HG03196 (cell line): ENCODE data around the gene MMP24.
"Not testable (repeated sequence)": the region's sequence is repeated elsewhere in the genome, so short reads cannot be mapped to it uniquely, and the experiment has no call there.

Source experiments
- ATAC-seq: cut with Tn5 transposase; IDR thresholded peaks from one replicate; pipeline ENCODE4 v1.9.1; 2021; ENCODE audit not compliant: unreplicated experiment

The MMP24 gene

DNA sequence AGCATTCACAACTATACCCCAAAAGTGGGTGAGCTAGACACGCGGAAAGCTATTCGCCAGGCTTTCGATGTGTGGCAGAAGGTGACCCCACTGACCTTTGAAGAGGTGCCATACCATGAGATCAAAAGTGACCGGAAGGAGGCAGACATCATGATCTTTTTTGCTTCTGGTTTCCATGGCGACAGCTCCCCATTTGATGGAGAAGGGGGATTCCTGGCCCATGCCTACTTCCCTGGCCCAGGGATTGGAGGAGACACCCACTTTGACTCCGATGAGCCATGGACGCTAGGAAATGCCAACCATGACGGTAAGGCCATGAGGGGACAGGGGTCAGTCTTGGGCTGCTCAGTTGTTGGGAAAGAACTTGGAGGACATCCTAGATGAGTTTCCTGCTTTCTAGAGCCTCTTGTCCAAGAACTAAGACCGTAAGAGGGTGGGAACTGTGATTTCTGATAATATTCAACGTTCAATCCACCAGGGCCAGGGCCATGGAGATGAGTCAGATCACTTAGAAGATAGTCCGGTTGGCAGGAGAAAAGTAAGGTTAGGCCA lies 28.0 kb downstream of the MMP24 start:
- no peak for ATAC-seq

DNA sequence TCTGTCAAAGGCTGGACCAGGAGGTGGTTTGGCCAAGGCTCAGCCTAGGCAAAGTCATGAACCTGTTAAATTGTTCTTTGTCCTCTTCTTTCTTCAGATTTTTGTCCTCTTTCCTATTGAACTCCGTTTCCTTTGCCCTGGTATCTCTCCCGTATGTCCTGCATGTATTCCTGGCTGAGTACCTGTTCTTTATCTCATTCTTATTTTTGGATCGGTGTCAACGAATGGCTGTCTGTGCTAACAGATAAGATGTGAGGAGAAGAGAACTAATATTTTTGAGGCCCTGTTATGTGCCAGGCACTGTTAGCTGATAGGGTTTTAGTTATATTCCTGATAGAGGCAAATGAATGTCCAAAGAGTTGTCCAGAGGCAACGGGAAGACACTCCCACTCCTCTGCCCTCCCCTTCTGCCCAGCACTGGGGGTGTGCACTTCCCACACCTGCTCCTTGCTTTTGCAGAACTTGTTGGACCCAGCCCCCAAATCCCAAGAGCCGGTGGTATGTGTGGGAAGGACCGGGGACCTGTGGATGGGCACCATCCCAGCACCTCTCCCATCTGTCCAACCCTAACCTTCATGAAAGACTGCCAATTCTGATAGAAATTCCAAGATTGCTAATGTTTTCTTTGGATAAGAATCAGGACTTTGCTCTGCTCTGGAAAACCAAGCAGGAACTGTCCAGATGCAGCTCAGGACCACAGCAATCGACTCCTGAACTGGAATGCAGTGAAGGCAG lies 30.9 kb downstream of the MMP24 start:
- ATAC-seq, result no peak

DNA sequence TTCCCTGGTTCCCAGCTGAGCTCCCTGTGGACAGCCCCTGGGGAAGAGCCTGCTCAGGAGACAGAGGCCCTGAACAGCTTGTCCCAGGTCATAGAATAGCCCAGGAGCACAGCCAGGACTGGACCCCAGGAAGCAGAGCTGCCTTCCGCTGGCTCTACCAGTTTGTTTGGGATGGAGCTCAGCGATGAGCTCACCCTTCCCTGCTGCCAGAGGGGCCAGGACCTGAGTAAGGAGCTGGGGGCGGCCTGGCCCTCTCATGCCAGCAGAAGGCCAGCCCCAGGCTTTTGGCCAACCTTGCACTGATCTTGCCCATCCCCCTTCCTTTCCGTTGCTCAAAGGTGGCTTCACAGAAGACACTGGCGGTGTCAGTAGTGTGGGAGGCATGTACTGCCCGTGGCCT lies 33.9 kb downstream of the MMP24 start:
- no peak for ATAC-seq

DNA sequence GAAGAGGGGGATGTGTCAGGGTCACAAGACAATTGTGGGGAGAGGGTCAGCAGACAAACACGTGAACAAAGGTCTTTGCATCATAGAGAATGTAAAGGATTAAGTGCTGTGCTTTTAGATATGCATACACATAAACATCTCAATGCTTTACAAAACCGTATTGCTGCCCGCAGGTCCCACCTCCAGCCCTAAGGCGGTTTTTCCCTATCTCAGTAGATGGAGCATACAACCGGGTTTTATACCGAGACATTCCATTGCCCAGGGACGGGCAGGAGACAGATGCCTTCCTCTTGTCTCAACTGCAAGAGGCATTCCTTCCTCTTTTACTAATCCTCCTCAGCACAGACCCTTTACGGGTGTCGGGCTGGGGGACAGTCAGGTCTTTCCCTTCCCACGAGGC lies 35.8 kb downstream of the MMP24 start:
- not testable (repeated sequence) for ATAC-seq

DNA sequence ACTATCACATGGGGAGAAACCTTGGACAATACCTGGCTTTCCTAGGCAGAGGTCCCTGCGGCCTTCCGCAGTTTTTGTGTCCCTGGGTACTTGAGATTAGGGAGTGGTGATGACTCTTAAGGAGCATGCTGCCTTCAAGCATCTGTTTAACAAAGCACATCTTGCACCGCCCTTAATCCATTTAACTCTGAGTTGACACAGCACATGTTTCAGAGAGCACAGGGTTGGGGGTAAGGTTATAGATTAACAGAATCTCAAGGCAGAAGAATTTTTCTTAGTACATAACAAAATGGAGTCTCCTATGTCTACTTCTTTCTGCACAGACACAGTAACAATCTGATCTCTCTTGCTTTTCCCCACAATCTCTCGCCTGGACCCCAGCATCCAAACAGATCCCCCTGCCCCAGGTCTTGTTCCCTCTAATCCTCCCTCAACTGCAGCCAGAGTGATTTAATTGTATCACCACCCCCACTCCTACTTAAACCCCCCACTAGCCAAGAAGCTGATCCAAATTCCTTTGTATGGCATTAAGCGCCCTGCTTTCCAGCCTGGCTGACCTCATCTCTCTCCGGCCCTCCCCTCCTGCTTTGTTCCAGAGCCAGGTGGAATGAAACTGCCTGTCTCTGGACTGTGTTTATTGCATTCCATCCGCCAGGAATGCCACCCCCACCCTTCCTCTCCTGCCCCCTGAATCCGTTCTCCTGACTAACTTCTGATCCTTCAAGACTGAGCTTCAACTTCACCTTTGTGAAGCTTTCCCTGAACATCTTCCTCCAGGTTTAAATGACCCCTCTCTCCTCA lies 36.4 kb downstream of the MMP24 start:
- not testable (repeated sequence) for ATAC-seq

DNA sequence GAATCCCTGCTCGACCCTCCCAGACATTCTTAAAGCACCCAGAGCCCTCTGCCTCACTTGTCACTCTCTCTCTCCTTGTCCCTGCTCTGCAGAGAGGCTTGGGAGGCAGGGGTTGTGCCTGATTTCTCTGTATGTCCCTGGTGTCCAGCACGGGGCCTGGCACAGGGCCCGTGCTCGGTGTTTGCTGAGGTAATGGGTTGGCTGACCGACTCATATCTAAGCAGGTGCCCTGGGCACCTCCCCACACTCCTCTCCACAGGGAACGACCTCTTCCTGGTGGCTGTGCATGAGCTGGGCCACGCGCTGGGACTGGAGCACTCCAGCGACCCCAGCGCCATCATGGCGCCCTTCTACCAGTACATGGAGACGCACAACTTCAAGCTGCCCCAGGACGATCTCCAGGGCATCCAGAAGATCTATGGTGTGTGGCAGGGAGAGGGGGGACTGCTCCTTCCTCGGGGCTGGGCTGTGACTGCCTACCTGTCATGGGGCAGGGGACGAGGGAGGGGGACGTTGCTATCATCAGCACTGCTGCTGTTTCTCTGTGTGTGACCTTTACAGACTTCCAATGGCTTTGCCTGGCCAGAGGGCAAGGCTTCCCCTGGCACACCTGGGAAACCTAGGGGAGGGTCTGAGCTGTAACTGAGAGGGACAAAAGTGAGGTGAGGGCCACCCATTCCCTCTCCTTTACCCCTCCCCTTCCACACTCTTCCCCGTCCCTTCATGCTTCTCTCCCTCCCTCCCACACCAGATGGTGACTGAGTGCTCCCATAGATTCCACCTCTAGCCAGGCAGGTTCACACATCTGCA lies 37.2 kb downstream of the MMP24 start:
- ATAC-seq, result no peak

DNA sequence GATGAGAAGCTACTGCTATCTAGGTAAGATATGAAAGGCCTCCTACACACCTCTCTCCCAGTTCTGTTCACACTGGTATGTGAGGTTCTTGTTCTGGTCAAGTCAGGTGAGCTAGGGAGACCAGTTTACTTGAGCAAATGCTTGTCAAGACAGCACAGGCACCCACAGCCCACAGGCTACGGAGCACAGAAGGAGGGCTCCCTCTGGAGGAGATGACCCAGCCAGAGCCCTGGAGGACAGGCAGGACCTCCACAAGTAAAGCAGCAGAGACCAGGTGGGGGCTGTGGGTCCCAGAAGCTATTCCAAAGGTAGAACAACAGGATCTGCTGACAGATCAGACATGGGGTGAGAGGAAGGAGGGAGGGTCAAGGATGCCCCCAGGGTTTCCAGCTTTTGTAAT lies 38.3 kb downstream of the MMP24 start:
- ATAC-seq, result no peak

DNA sequence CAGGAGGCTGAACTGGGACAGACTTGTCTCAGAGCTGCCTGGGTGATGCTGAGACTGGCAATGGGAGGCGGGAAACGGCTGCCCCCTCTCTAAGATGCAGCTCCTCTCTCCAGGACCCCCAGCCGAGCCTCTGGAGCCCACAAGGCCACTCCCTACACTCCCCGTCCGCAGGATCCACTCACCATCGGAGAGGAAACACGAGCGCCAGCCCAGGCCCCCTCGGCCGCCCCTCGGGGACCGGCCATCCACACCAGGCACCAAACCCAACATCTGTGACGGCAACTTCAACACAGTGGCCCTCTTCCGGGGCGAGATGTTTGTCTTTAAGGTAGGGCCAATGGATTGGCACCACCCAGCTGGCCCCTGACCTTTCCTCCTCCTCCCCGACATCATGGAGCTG lies 40.6 kb downstream of the MMP24 start:
- ATAC-seq, result no peak

DNA sequence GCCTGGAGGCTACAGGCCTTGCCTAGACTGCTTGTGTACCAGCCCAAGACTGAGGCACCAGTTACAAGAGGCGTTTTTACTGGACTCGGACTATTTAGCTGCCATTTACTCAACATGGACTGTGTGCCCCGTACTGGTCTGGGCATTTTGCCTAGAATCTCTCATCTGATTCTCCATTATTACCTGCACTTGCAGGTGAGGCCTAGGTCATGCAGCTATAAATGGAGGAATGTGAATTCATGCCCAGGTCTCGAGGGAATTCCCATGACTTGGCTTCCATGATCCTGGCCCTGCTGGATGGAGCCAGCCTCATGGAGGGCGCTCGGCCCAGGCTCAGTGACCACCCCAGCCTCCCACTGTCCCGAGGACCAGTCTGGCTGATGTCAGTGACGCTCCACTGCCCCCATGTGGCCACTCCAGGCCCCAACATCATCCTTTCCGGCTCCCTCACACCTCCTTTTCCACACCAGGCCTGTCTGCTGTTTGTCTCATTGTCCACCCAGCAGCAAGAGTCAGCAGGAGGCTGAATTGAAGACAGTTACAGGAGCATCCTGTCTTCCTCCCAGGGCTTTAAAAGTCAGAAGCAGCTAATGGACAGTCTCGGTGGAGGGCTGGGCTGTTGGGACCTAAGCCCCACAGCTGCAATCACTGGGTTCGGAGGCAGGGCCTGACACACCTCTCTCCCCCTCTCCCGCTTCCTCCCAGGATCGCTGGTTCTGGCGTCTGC lies 42.7 kb downstream of the MMP24 start:
- no peak for ATAC-seq

DNA sequence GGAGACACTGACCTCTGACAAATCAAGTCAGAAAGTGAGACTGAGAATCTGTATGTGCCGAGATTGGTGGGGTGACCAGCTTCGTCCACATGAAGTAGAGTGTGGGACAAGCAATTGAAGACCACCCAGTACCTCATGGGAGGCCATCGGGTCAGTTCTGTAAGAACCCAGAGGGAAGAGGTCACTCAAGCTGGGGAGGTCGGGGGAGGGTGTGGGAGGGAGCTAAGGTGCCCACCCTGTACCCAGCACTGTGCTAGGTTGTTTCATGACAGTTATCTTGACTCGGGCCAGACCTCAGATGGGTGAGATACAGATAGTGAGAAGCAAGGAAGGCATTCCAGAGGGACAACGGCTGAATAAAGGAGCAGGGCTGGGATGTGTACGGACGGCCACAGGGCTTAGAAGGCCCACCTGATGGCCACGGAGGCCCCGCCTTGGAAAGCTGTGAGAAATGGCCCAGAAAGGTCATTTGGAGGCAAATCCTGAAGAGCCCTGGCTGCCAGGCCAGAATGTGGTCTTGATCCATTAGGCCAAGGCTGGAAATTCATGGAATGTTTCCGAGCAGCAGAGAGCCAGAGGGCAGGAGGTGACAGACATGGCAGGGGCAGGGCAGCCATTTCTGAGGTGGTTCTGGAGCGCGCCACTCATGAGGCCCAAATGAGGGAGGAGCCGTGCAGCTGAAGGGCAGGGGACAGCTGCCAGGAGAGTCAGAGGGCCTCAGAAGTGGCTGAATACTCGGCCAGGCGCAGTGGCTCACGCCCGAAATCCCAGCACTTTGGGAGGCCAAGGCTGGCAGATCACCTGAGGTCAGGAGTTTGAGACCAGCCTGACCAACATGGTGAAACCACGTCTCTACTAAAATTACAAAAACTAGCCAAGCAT lies 43.8 kb downstream of the MMP24 start:
- ATAC-seq, result no peak

DNA sequence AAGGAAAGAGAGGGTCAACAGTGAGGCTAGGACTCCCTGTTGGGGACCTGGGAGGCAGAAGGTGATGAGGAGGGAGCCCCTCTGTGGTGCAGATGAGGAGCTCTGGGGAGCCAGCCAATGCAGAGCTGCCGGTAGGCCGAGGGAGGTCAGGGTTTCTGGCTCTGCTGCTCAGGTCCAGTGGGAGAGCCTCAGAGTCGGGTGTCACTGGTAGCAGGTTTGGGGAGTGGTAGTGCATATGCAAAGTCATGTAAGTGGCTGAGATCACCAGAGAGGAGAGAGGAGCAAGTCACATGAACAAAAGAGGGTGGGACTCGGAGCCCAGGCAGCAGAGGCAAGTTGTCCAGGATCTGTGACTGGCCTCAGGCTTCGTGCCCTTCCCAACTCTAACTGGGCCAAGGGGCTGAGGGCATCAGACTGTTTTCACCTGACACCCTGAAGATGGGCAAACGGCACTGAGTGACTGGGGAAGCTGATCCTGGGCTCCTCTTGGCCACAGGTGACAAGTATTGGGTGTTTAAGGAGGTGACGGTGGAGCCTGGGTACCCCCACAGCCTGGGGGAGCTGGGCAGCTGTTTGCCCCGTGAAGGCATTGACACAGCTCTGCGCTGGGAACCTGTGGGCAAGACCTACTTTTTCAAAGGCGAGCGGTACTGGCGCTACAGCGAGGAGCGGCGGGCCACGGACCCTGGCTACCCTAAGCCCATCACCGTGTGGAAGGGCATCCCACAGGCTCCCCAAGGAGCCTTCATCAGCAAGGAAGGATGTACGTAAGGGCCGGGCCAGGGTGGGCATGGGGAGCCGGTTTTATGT lies 44.8 kb downstream of the MMP24 start:
- ATAC-seq, result no peak

DNA sequence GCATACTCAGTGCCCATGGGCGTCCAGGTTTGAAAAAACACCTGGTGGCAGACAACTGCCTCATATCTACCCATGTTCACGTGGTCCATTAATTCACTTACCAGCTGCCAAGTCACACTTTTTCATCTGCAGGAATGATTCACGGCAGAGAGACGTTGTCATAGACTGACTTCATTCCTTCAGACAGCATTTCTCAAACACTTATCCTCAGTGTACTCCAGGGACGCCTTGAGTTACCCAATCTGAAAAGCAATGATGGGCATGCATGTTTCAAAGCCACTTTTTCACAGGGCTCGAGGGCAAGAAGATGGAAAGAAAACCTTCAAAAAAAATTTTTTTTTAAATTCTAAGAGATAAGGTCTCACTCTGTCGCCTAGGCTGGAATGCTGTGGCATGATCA lies 45.4 kb downstream of the MMP24 start:
- no peak for ATAC-seq

DNA sequence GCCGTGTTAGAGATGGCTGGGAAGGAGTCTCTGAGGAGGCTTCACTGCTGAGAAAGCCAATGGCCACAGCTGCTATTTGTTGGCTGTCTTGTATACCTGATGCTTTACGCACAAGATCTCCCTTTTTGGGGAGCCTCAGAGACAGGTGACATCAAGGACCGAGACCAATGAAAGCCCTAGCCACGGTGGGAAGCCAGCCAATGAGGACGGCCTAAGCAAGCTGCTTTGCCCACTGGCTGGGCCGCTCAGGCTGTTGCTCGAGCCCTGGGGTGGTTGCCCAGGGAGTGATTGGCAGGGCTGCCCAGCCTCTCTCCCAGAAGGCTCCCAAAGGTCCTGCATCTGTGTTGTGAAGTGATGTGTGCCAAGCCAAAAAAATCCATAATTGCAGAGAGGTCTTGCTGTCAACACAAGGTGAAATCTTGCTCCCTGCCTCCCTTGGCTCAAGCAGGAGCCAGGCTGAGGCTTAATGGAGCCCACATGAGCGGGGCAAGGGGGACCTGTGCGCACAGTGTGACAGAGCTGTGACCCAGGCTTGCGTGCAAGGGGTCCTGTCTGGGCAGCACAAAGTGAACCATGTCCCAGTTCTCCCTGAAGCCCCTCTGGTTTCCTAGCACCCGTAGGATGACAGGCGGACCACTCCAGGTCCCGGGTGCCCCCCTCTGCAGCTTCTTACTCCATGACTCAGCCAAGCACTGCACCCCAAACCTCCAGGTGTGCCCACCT lies 47.1 kb downstream of the MMP24 start:
- no peak for ATAC-seq

DNA sequence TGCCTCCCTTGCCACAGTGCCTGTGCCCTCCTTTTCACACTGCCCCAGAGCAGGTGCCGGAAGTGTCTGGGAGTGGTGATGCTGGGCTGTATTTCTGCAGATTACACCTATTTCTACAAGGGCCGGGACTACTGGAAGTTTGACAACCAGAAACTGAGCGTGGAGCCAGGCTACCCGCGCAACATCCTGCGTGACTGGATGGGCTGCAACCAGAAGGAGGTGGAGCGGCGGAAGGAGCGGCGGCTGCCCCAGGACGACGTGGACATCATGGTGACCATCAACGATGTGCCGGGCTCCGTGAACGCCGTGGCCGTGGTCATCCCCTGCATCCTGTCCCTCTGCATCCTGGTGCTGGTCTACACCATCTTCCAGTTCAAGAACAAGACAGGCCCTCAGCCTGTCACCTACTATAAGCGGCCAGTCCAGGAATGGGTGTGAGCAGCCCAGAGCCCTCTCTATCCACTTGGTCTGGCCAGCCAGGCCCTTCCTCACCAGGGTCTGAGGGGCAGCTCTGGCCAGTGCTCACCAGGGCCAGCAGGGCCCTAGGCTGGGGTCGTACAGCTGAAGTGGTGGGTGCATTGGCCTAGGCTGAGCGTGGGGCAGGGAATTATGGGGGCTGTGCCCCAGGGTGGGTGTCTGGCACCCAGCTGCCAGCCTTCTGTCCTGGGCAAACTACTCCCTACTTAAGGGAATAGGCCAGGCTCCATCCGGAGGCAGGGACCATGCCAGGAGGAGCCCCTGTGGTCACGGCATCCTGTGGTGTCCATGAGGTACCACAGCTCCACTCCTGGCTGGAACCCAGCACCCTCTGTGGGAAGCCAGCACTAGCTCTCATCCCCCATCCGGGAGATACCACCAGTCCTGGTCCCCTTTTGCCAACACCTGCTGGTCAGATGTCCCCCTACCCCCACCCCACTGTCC lies 47.9 kb downstream of the MMP24 start:
- no peak for ATAC-seq

DNA sequence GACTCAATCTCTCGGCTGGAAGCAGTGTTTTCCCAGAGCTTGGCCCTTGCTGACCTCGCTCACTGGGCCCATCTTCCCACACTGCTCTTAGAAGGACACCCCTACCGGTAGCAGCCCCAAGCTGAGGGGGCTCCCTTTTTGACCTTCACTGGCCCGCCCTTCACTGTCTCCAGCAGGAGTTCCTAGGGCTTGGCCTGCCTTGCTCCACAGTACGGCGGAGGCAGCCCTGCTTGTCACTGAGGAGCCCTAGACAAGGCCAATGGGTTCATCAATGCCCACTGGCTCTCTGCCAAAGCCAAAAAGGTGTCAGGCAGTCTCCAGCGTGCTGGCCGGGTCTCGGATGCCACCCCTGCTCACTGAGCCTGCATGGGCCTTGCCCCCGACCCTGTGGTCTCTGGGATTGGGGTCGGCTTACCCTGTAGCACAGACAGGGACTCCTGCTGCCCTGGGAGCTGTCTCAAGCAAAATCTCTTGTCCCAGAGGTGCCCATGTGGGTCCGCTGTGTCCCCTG lies 49.3 kb downstream of the MMP24 start:
- no peak for ATAC-seq

DNA sequence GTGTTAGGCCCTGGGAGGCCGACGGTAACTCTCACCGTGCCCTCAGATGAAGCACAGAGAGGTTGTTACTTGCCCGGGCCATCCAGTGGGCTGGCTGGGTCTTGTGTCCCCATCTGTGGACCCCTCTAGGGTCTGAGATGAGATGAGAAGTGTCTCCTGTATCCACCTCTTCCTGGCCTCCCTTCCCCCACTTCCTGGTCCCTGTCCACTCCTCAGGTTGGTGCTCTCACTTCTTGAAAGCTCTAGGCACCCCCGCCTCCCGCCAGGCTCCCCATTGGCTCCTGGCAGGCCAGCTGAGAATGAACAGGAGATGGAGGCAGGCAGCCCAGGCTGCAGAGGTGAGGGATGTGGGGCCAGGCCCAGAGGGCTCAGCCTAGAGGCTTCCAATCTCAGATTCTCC lies 49.9 kb downstream of the MMP24 start:
- ATAC-seq, result no peak

DNA sequence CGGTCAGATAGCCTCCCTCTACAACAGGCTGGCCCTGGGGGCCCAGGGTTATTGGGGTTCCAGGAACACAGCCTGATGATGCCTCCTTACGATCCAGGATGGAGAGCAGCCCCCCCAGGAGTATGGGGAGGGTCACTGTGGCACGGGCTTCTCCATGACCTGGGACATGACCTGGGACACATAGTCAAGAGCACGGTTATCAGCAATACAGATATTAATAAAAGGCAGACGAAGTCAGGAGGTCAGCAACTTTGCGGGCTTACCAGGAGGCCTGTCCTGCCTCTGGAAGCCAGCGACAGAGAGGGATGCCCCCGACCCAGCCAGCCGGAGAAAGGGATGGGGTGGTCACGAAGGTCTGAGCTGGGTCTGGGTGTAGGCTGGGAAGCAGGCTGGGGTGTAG lies 50.6 kb downstream of the MMP24 start:
- ATAC-seq, result no peak
